Measurements from ENCODE around the gene RNF207. TPM values are rescaled to one million over a fixed set of nuclear protein-coding genes. Genes with fewer than 3 reads are reported as not detected.

The RNF207 gene
- total RNA-seq, 3 donors from 2014 or later (not counting 1 experiment from before 2014, with no cell fraction given), result 2.1 to 5.5 (median 2.3) TPM

DNA sequence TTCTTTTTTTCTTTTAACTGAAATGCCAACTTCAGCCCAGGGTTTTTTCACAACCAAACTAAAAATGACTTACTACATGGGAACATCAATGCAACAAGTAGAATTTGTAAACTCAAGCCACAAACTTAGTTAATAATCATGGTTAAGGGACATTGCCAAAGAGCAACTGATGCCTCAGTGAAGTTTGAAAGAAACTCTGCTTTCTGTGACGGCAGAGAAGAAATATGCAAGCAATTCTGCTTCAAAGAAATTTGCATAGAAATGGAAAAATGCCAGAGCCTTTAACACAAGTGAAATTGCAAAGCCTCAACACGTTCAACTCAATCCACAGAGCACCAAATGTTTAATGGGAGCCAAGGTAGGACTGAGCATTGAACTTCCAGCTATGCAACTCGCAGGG, 20.8 kb upstream of the RNF207 start:
- Histone ChIP-seq H3K27me3 (ENCODE audit: control insufficient read depth, insufficient read depth, low read length) (peaks cover 10% of the 10 kb centered on the region), H3K4me1 (ENCODE audit: control insufficient read depth, insufficient read depth, low read length) (peaks cover 8% of the 10 kb centered on the region), H3K27ac (ENCODE audit: low read length) (no peak overlapping the region), H3K4me3 (ENCODE audit: low read length) (no peak overlapping the region), H3K9me3 (ENCODE audit: control insufficient read depth, insufficient read depth, low read length) (no peaks in the 10 kb centered on the region), H3K36me3 (ENCODE audit: control insufficient read depth, insufficient read depth, low read length) (peaks cover 23% of the 10 kb centered on the region)
- Mint-ChIP-seq H3K27me3 (ENCODE audit: low read depth in 2 of 2) (peaks cover 12 to 16% of the 10 kb centered on the region in 2 donors), H3K27ac (no peak overlapping the region), H3K4me3 (no peak overlapping the region), H3K36me3 (no peaks in the 10 kb centered on the region), H3K4me1 (peaks cover 14 to 31% of the 10 kb centered on the region in 2 donors), H3K9me3 (no peaks in the 10 kb centered on the region)
- ATAC-seq (no peak), DNase-seq (no peak)
- intact Hi-C loops (cut with micrococcal nuclease), result no loop called here
- TF ChIP-seq, protein P1, sequence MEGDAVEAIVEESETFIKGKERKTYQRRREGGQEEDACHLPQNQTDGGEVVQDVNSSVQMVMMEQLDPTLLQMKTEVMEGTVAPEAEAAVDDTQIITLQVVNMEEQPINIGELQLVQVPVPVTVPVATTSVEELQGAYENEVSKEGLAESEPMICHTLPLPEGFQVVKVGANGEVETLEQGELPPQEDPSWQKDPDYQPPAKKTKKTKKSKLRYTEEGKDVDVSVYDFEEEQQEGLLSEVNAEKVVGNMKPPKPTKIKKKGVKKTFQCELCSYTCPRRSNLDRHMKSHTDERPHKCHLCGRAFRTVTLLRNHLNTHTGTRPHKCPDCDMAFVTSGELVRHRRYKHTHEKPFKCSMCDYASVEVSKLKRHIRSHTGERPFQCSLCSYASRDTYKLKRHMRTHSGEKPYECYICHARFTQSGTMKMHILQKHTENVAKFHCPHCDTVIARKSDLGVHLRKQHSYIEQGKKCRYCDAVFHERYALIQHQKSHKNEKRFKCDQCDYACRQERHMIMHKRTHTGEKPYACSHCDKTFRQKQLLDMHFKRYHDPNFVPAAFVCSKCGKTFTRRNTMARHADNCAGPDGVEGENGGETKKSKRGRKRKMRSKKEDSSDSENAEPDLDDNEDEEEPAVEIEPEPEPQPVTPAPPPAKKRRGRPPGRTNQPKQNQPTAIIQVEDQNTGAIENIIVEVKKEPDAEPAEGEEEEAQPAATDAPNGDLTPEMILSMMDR (IDR thresholded peaks at IDR 0.05), result no peak
- 94% methylated on average over 3 of the region's 3 CpGs for WGBS (ENCODE audit: insufficient coverage)

DNA sequence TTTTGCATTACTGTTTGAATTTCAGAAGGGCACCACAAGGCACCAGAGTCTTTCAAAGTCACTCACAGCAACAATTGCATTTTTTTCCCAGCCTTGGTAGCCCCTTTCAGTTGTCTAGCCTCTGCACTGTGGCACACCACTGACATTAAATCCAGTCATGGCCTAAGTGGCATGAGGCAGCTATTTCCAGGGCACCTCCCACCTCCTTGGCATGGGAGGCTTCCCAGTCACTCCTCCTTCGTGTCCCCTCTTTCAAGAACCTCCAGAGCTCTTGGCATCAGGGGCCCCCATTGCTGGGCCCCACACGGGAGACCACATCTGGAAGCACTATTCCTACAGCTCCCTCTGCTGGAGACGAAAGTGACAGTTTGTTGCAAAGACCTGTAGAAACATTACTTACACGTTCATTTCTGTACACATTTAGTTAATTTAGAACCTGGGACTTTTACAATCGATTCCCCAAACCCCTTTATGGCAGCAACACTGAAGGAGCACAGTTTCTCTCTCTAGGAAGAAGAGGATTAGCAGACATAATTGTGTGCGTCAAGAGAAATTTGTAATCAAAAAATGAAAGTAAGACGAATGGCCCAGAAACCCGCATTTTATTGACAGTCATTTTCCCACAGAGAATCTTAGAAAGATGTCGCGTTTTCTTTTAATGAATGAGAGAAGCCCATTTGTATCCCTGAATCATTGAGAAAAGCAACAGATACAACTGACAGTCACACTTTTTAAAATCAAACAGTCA, 20.1 kb upstream of the RNF207 start:
- H3K9me3 Mint-ChIP-seq, result no peaks in the 10 kb centered on the region
- no peak overlapping the region for H3K4me3 Mint-ChIP-seq
- Histone ChIP-seq H3K4me1 (ENCODE audit: control insufficient read depth, insufficient read depth, low read length) (peaks cover 5% of the 10 kb centered on the region), H3K9me3 (ENCODE audit: control insufficient read depth, insufficient read depth, low read length) (no peaks in the 10 kb centered on the region), H3K36me3 (ENCODE audit: control insufficient read depth, insufficient read depth, low read length) (peaks cover 28% of the 10 kb centered on the region), H3K4me3 (ENCODE audit: low read length) (no peak overlapping the region), H3K27ac (ENCODE audit: low read length) (no peak overlapping the region), H3K27me3 (ENCODE audit: control insufficient read depth, insufficient read depth, low read length) (peaks cover 8% of the 10 kb centered on the region)
- peak in 1 of 2 donors; percentile 59 for DNase-seq
- intact Hi-C loops (cut with micrococcal nuclease), result no loop called here
- peaks cover 14 to 28% of the 10 kb centered on the region in 2 donors for H3K4me1 Mint-ChIP-seq
- WGBS (ENCODE audit: insufficient coverage), result 78% methylated on average over 9 of the region's 10 CpGs
- TF ChIP-seq, protein P1 (IDR thresholded peaks at IDR 0.05), result no peak
- no peaks in the 10 kb centered on the region for H3K36me3 Mint-ChIP-seq
- H3K27me3 Mint-ChIP-seq (ENCODE audit: low read depth in 2 of 2), result peaks cover 11 to 13% of the 10 kb centered on the region in 2 donors
- H3K27ac Mint-ChIP-seq, result no peak overlapping the region
- no peak for ATAC-seq

DNA sequence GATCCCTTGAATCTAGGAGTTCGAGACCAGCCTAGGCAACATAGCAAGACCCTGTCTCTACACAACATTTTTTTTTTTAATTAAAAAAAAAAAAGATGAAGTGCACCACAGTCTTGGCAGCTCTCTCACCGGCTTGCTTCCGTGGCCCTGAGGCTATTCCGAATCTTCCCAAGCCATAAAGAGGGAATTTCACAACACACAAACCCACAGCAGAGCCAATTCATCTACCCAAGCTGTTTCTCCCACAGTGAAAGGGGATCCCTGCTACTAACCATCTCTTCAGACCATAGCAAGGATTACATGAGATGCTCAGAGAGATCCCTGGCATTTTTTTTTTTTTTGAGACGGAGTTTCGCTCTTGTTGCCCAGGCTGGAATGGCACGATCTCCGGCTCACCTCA, 17.5 kb upstream of the RNF207 start:
- Histone ChIP-seq H3K27me3 (ENCODE audit: control insufficient read depth, insufficient read depth, low read length) (no peaks in the 10 kb centered on the region), H3K27ac (ENCODE audit: low read length) (no peak overlapping the region), H3K9me3 (ENCODE audit: control insufficient read depth, insufficient read depth, low read length) (no peaks in the 10 kb centered on the region), H3K4me3 (ENCODE audit: low read length) (no peak overlapping the region), H3K4me1 (ENCODE audit: control insufficient read depth, insufficient read depth, low read length) (no peaks in the 10 kb centered on the region), H3K36me3 (ENCODE audit: control insufficient read depth, insufficient read depth, low read length) (peaks cover 42% of the 10 kb centered on the region)
- TF ChIP-seq, protein P1 (IDR thresholded peaks at IDR 0.05), result no peak
- Mint-ChIP-seq H3K9me3 (no peaks in the 10 kb centered on the region), H3K27me3 (ENCODE audit: low read depth in 2 of 2) (no peaks in the 10 kb centered on the region), H3K4me3 (no peak overlapping the region), H3K27ac (no peak overlapping the region), H3K4me1 (peaks cover 14 to 18% of the 10 kb centered on the region in 2 donors), H3K36me3 (peaks cover 7% of the 10 kb centered on the region)
- intact Hi-C loops (cut with micrococcal nuclease), result no loop called here
- DNase-seq (no peak), ATAC-seq (no peak)
- WGBS (ENCODE audit: insufficient coverage), result 99% methylated on average over 8 of the region's 8 CpGs

DNA sequence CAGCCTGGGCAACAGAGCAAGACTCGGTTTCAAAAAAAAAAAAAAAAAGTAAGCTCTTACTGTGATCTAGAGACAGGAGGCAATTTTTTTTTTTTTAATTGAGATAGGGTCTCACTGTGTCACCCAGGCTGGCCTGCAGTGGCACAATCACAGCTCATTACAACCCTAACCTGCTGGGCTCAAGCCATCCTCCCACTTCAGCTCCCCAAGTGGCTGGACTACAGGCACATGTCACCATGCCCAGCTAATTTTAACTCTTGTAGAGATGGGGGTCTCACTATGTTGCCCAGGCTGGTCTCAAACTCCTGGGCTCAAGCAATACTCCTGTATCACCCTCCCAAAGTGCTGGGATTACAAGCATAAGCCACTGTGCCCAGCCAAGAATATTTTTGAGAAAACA, 14.0 kb upstream of the RNF207 start:
- Histone ChIP-seq H3K9me3 (ENCODE audit: control insufficient read depth, insufficient read depth, low read length) (no peaks in the 10 kb centered on the region), H3K4me1 (ENCODE audit: control insufficient read depth, insufficient read depth, low read length) (no peaks in the 10 kb centered on the region), H3K27ac (ENCODE audit: low read length) (no peak overlapping the region), H3K4me3 (ENCODE audit: low read length) (no peak overlapping the region), H3K36me3 (ENCODE audit: control insufficient read depth, insufficient read depth, low read length) (peaks cover 60% of the 10 kb centered on the region), H3K27me3 (ENCODE audit: control insufficient read depth, insufficient read depth, low read length) (no peaks in the 10 kb centered on the region)
- DNase-seq (no peak), ATAC-seq (no peak)
- peaks cover 16% of the 10 kb centered on the region for H3K36me3 Mint-ChIP-seq
- intact Hi-C loops (cut with micrococcal nuclease), result no loop called here
- no peak overlapping the region for H3K4me3 Mint-ChIP-seq
- no peaks in the 10 kb centered on the region for H3K9me3 Mint-ChIP-seq
- H3K27me3 Mint-ChIP-seq (ENCODE audit: low read depth in 2 of 2), result no peaks in the 10 kb centered on the region
- peaks cover 8 to 15% of the 10 kb centered on the region in 2 donors for H3K4me1 Mint-ChIP-seq
- TF ChIP-seq, protein P1 (IDR thresholded peaks at IDR 0.05), result no peak
- H3K27ac Mint-ChIP-seq, result no peak overlapping the region
- WGBS (ENCODE audit: insufficient coverage), result 100% methylated on average over 1 of the region's 1 CpG

Data from natural killer cell (primary cell).